Liver (tissue), 9 donors: ENCODE results near the gene CPED1. TPM values are rescaled to one million over a fixed set of nuclear protein-coding genes. Genes with fewer than 3 reads are reported as not detected.

Experiments used
- DNase-seq: peaks from one replicate; pipeline ENCODE4 v3.0.0-alpha.2; 2017; ENCODE audit warnings: low spot score
- H3K27ac ChIP-seq, 2 donors: one replicate each; pipeline ENCODE4 v1.7.0; 2013; ENCODE audit warnings: inconsistent platforms in 2 of 2, low read length in 2 of 2, control low read depth in 1 of 2, low read depth in 1 of 2, mild to moderate bottlenecking in 1 of 2
- H3K27me3 ChIP-seq, 4 donors: one replicate each; pipeline versions ENCODE4 v1.6.1 to v1.7.0; 2013; ENCODE audit warnings: low read length in 3 of 4, inconsistent platforms in 1 of 4, mild to moderate bottlenecking in 1 of 4, moderate library complexity in 1 of 4; ENCODE audit not compliant: control insufficient read depth in 4 of 4, insufficient read depth in 4 of 4
- H3K36me3 ChIP-seq, 4 donors: one replicate each; pipeline versions ENCODE4 v1.6.1 to v1.7.0; 2013; ENCODE audit warnings: low read length in 3 of 4, mild to moderate bottlenecking in 3 of 4, low read depth in 1 of 4, moderate library complexity in 1 of 4; ENCODE audit not compliant: control insufficient read depth in 4 of 4, insufficient read depth in 3 of 4
- H3K4me1 ChIP-seq, 4 donors: one replicate each; pipeline versions ENCODE4 v1.6.1 to v1.7.0; 2013; ENCODE audit warnings: low read length in 3 of 4, mild to moderate bottlenecking in 3 of 4, moderate library complexity in 1 of 4; ENCODE audit not compliant: control insufficient read depth in 4 of 4, insufficient read depth in 4 of 4
- H3K4me3 ChIP-seq, 3 donors: one replicate each; pipeline versions ENCODE4 v1.6.1 to v1.7.0; 2013; ENCODE audit warnings: low read length in 3 of 3, control low read depth in 1 of 3, low read depth in 1 of 3, mild to moderate bottlenecking in 1 of 3
- H3K9ac ChIP-seq, 2 donors: one replicate each; pipeline ENCODE4 v1.7.0; 2013; ENCODE audit warnings: low read length in 2 of 2, mild to moderate bottlenecking in 2 of 2, moderate library complexity in 2 of 2, control low read depth in 1 of 2, low read depth in 1 of 2
- H3K9me3 ChIP-seq, 4 donors: one replicate each; pipeline versions ENCODE4 v1.6.1 to v1.7.0; 2013; ENCODE audit warnings: low read length in 3 of 4; ENCODE audit not compliant: control insufficient read depth in 4 of 4
- FOXA1 ChIP-seq: IDR thresholded peaks from 2 replicates; pipeline ENCODE4 v1.6.1; 2016; ENCODE audit warnings: antibody characterized with exemption
- FOXA2 ChIP-seq: IDR thresholded peaks from 2 replicates; pipeline ENCODE4 v1.6.1; 2016; ENCODE audit warnings: antibody characterized with exemption
- GABPA ChIP-seq, 2 donors: IDR thresholded peaks in 1 of 2; conservative IDR thresholded peaks in 1 of 2; 2 replicates each; pipeline ENCODE4 v1.6.1; 2016; ENCODE audit warnings: antibody characterized with exemption in 2 of 2, mild to moderate bottlenecking in 1 of 2, moderate library complexity in 1 of 2
- HNF4A ChIP-seq, 2 donors: conservative IDR thresholded peaks; 2 replicates each; pipeline ENCODE4 v1.6.1; 2016; ENCODE audit warnings: antibody characterized with exemption in 2 of 2, mild to moderate bottlenecking in 2 of 2
- HNF4G ChIP-seq: IDR thresholded peaks from 2 replicates; pipeline ENCODE4 v1.6.1; 2016; ENCODE audit warnings: antibody characterized with exemption
- JUND ChIP-seq, 2 donors: IDR thresholded peaks; 2 replicates each; pipeline ENCODE4 v1.6.1; 2016; ENCODE audit warnings: antibody characterized with exemption in 2 of 2
- NR2F2 ChIP-seq: IDR thresholded peaks from 2 replicates; pipeline ENCODE4 v1.6.1; 2016; ENCODE audit warnings: antibody characterized with exemption
- RAD21 ChIP-seq, 2 donors: IDR thresholded peaks; 2 replicates each; pipeline ENCODE4 v1.6.1; 2016; ENCODE audit warnings: antibody characterized with exemption in 2 of 2, mild to moderate bottlenecking in 2 of 2
- RXRA ChIP-seq, 2 donors: IDR thresholded peaks; 2 replicates each; pipeline ENCODE4 v1.6.1; 2017 to 2018; ENCODE audit warnings: antibody characterized with exemption in 2 of 2, mild to moderate bottlenecking in 1 of 2
- SP1 ChIP-seq: IDR thresholded peaks from 2 replicates; pipeline ENCODE4 v1.6.1; 2018; ENCODE audit warnings: antibody characterized with exemption, mild to moderate bottlenecking
- TAF1 ChIP-seq: conservative IDR thresholded peaks from 2 replicates; pipeline ENCODE4 v1.6.1; 2016; ENCODE audit warnings: antibody characterized with exemption, mild to moderate bottlenecking
- YY1 ChIP-seq: IDR thresholded peaks from 2 replicates; pipeline ENCODE4 v1.6.1; 2016; ENCODE audit warnings: antibody characterized with exemption, mild to moderate bottlenecking
- WGBS: extraction: QIAGEN DNeasy Blood & Tissue Kit; methylation state at CpG from one replicate; pipeline ENCODE4 v1.1.7; 2013; 5-methylcytosine and 5-hydroxymethylcytosine counted together
- polyA plus RNA-seq, 2 donors: library from polyadenylated mRNA; stranded (reverse) in 1 of 2; unstranded in 1 of 2; fragments of 200-250 nt in 1 of 2; fragments of >200 nt in 1 of 2; fragmentation: Nextera tagmentation in 1 of 2; extraction: Ambion mirVana in 1 of 2; gene quantifications; one replicate each; pipeline versions ENCODE4 v1.2.1 to v1.2.3, GENCODE V29; 2013 to 2015
- total RNA-seq, 2 donors: library from RNA; depleted of rRNA; stranded (reverse); fragments of >200 nt; gene quantifications; one replicate each; pipeline ENCODE4 v1.2.3, GENCODE V29; 2014
- TF ChIP-seq, protein P1 (sequence below): IDR thresholded peaks from 2 replicates; pipeline ENCODE4 v1.6.1; 2016; ENCODE audit warnings: antibody characterized with exemption
- TF ChIP-seq, protein P2 (sequence below): IDR thresholded peaks from 2 replicates; pipeline ENCODE4 v1.6.1; 2016; ENCODE audit warnings: antibody characterized with exemption, mild to moderate bottlenecking
- TF ChIP-seq, protein P3 (sequence below): IDR thresholded peaks from 2 replicates; pipeline ENCODE4 v1.6.1; 2016; ENCODE audit warnings: antibody characterized with exemption
- TF ChIP-seq, protein P4 (sequence below): fragments of 150-350 bp; IDR thresholded peaks from 2 replicates; pipeline ENCODE4 v1.5.1; 2017; ENCODE audit warnings: improper control_type of control experiment, low read depth, low read length; ENCODE audit not compliant: missing input control
- TF ChIP-seq, protein P5 (sequence below): IDR thresholded peaks from 2 replicates; pipeline ENCODE4 v1.6.1; 2016; ENCODE audit warnings: antibody characterized with exemption
- donor health status: healthy.
- donor health status: healthy.
- donor health status: healthy.
- donor health status: healthy.
- donor health status: healthy.

Gene CPED1
- total and polyA plus RNA-seq, 4 donors = 8.5 to 58.0 (median 14.6) TPM

DNA sequence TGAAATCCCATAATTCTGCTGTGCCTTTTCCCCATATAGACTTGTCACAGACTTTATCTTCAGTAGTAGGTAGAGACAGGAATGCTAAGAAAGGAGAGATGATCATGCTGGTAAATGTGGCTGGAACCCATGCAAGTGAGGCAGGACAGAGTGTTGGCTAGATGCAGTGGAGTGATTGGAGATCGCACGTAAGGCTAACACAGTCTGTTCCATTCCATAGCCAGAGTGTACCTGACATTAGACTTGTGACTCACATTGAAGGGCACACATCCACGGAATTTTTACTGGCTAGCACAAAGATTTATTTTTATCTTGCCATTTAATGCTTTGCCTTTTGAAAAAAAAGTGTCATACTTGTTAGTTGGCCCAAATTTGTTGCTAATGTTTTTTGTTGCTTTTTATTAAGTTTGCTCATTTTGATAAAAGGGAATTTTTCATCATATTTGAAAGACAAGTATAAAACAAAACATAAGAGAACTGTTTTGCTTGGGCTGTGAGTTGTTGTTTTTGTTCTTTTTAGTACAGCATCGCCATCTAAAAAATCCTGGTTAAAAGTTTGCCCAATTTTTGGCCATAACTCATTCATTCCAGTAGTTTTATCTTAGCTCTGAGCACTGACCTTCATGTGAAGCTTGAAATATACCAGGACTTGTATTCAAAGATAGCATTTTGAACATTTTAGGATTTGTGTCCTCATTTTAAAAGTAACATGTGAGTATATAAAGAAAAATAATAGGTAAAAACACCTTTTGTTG, 81.0 kb downstream of the CPED1 start:
- Histone ChIP-seq H3K9me3 (no peaks in the 10 kb centered on the region), H3K4me3 (no peak overlapping the region), H3K27ac (no peak overlapping the region), H3K36me3 (no peaks in the 10 kb centered on the region), H3K27me3 (no peaks in the 10 kb centered on the region), H3K4me1 (peaks cover 5 to 21% (median 16%) of the 10 kb centered on the region in 4 donors), H3K9ac (no peak overlapping the region)
- DNase-seq = no peak
- 79% methylated on average over 4 of the region's 4 CpGs for WGBS
- TF ChIP-seq, protein P1, sequence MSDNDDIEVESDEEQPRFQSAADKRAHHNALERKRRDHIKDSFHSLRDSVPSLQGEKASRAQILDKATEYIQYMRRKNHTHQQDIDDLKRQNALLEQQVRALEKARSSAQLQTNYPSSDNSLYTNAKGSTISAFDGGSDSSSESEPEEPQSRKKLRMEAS = no peak
- TF ChIP-seq FOXA1 (no peak), RXRA (IDR thresholded peaks at IDR 0.05) (no peak), TAF1 (no peak), NR2F2 (no peak), GABPA (IDR thresholded peaks at IDR 0.05 in 1 of 2, conservative IDR thresholded peaks at IDR 0.05 in 1 of 2) (no peak), YY1 (no peak), HNF4A (conservative IDR thresholded peaks at IDR 0.05) (no peak), RAD21 (IDR thresholded peaks at IDR 0.05) (no peak), SP1 (no peak), JUND (IDR thresholded peaks at IDR 0.05) (no peak)
- TF ChIP-seq, protein P2, sequence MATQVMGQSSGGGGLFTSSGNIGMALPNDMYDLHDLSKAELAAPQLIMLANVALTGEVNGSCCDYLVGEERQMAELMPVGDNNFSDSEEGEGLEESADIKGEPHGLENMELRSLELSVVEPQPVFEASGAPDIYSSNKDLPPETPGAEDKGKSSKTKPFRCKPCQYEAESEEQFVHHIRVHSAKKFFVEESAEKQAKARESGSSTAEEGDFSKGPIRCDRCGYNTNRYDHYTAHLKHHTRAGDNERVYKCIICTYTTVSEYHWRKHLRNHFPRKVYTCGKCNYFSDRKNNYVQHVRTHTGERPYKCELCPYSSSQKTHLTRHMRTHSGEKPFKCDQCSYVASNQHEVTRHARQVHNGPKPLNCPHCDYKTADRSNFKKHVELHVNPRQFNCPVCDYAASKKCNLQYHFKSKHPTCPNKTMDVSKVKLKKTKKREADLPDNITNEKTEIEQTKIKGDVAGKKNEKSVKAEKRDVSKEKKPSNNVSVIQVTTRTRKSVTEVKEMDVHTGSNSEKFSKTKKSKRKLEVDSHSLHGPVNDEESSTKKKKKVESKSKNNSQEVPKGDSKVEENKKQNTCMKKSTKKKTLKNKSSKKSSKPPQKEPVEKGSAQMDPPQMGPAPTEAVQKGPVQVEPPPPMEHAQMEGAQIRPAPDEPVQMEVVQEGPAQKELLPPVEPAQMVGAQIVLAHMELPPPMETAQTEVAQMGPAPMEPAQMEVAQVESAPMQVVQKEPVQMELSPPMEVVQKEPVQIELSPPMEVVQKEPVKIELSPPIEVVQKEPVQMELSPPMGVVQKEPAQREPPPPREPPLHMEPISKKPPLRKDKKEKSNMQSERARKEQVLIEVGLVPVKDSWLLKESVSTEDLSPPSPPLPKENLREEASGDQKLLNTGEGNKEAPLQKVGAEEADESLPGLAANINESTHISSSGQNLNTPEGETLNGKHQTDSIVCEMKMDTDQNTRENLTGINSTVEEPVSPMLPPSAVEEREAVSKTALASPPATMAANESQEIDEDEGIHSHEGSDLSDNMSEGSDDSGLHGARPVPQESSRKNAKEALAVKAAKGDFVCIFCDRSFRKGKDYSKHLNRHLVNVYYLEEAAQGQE = no peak
- TF ChIP-seq, protein P3, sequence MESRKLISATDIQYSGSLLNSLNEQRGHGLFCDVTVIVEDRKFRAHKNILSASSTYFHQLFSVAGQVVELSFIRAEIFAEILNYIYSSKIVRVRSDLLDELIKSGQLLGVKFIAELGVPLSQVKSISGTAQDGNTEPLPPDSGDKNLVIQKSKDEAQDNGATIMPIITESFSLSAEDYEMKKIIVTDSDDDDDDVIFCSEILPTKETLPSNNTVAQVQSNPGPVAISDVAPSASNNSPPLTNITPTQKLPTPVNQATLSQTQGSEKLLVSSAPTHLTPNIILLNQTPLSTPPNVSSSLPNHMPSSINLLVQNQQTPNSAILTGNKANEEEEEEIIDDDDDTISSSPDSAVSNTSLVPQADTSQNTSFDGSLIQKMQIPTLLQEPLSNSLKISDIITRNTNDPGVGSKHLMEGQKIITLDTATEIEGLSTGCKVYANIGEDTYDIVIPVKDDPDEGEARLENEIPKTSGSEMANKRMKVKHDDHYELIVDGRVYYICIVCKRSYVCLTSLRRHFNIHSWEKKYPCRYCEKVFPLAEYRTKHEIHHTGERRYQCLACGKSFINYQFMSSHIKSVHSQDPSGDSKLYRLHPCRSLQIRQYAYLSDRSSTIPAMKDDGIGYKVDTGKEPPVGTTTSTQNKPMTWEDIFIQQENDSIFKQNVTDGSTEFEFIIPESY = no peak
- TF ChIP-seq, protein P4, sequence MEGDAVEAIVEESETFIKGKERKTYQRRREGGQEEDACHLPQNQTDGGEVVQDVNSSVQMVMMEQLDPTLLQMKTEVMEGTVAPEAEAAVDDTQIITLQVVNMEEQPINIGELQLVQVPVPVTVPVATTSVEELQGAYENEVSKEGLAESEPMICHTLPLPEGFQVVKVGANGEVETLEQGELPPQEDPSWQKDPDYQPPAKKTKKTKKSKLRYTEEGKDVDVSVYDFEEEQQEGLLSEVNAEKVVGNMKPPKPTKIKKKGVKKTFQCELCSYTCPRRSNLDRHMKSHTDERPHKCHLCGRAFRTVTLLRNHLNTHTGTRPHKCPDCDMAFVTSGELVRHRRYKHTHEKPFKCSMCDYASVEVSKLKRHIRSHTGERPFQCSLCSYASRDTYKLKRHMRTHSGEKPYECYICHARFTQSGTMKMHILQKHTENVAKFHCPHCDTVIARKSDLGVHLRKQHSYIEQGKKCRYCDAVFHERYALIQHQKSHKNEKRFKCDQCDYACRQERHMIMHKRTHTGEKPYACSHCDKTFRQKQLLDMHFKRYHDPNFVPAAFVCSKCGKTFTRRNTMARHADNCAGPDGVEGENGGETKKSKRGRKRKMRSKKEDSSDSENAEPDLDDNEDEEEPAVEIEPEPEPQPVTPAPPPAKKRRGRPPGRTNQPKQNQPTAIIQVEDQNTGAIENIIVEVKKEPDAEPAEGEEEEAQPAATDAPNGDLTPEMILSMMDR = no peak

DNA sequence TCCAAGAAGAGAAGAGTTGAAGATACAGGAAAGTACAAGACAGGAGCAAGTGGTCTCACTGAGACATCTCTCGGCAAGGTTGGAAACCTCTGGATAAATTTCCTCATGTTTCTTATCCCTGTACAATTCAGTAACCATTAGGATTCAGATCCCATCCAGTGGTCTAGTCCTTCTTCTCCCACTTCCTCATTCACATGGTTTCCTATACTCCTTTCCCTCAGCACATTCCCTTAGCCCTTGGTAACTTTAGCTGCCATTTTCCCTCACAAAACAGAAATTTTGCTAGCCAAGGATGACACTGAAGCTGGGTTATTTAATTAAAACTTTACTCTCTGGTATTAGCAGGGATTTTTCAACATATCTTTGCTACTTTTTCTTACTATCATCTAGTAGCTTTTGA, 82.6 kb downstream of the CPED1 start:
- H3K27me3 ChIP-seq = no peaks in the 10 kb centered on the region
- no peaks in the 10 kb centered on the region for H3K36me3 ChIP-seq
- peaks cover 5 to 21% (median 16%) of the 10 kb centered on the region in 4 donors for H3K4me1 ChIP-seq
- H3K9me3 ChIP-seq = no peaks in the 10 kb centered on the region
- WGBS = 100% methylated on average over 1 of the region's 1 CpG
- H3K27ac ChIP-seq = no peak overlapping the region
- no peak overlapping the region for H3K4me3 ChIP-seq
- no peak for TF ChIP-seq FOXA2
- TF ChIP-seq, protein P1 = no peak
- TF ChIP-seq JUND (IDR thresholded peaks at IDR 0.05) = no peak
- TF ChIP-seq YY1 = no peak
- TF ChIP-seq, protein P4 = no peak
- no peak for TF ChIP-seq GABPA (IDR thresholded peaks at IDR 0.05 in 1 of 2, conservative IDR thresholded peaks at IDR 0.05 in 1 of 2)
- no peak for TF ChIP-seq RAD21 (IDR thresholded peaks at IDR 0.05)
- TF ChIP-seq HNF4A (conservative IDR thresholded peaks at IDR 0.05) = no peak
- TF ChIP-seq FOXA1 = no peak
- TF ChIP-seq HNF4G = no peak
- no peak for TF ChIP-seq TAF1
- TF ChIP-seq SP1 = no peak
- TF ChIP-seq, protein P5, sequence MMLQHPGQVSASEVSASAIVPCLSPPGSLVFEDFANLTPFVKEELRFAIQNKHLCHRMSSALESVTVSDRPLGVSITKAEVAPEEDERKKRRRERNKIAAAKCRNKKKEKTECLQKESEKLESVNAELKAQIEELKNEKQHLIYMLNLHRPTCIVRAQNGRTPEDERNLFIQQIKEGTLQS = no peak
- no peak for TF ChIP-seq RXRA (IDR thresholded peaks at IDR 0.05)
- TF ChIP-seq, protein P3 = no peak
- no peak for DNase-seq
- H3K9ac ChIP-seq = no peak overlapping the region
